ENCODE data around the gene HLA-DOA.
A peak's percentile ranks its signal among the peaks of the same experiment; 100 is the strongest.

DNA sequence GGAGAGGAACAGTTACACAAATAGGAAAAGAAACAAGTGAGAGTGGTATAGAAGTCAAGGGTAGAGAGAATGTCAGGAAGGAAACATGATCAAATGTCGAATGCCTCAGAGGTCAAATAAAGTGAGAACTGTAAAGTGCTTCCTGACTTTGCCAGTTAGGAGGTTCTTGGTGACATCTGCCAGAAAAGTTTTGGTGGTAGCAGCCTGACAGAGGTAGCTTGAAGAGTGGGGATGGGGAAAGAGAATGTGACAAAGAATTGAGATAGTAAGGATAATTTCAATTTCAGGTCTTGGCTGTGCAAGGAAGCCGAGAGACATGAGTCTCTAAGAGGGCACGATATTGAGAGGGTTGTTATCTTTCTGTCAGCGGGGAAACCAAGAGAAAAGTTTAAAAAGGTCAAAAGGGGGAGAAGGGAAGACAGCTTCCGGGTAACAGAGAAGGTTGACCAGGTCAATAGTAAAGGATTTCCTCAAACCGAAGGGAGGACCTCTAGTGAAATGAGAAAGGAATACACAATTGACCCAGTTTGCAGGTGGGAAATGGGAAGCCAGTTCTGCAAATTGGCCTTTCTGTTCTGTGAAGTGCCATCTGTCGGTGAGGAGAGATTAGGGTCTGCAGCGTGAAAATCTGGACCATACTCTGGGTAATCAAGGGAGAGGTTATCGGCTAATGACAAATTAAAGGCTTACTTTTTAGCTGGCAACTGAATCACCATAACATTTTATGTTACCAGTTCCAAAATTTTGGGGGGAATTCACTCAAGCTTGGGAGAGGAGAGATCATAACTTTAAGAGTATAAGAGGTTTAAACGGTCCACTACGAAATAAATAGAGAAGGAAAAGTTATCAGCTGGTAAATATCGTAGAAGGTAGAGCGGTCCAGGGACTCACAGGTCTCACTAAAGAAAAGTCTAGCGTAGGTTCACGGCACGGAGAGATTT lies 42.0 kb downstream of the HLA-DOA start:
- TF ChIP-seq POLR2A (IDR thresholded peaks at IDR 0.05; ENCODE audit: low read depth): no peak
- TF ChIP-seq, protein P1, sequence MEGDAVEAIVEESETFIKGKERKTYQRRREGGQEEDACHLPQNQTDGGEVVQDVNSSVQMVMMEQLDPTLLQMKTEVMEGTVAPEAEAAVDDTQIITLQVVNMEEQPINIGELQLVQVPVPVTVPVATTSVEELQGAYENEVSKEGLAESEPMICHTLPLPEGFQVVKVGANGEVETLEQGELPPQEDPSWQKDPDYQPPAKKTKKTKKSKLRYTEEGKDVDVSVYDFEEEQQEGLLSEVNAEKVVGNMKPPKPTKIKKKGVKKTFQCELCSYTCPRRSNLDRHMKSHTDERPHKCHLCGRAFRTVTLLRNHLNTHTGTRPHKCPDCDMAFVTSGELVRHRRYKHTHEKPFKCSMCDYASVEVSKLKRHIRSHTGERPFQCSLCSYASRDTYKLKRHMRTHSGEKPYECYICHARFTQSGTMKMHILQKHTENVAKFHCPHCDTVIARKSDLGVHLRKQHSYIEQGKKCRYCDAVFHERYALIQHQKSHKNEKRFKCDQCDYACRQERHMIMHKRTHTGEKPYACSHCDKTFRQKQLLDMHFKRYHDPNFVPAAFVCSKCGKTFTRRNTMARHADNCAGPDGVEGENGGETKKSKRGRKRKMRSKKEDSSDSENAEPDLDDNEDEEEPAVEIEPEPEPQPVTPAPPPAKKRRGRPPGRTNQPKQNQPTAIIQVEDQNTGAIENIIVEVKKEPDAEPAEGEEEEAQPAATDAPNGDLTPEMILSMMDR (IDR thresholded peaks at IDR 0.05): peak; percentile 50 to 62 (median 58)
- TF ChIP-seq EP300 (IDR thresholded peaks at IDR 0.05): no peak
